Endothelial cell of umbilical vein (primary cell): Measurements from ENCODE around the gene TRAPPC2L. TPM values are rescaled to one million over a fixed set of nuclear protein-coding genes. Genes with fewer than 3 reads are reported as not detected.

Experiments used
- polyA plus RNA-seq, 4 experiments: library from polyadenylated mRNA; depleted of rRNA in 3 of 4; stranded (reverse) in 3 of 4; unstranded in 1 of 4; fragments of >200 nt; gene quantifications; 2 replicates each; pipeline versions ENCODE4 v1.2.1 to v1.2.3, GENCODE V29; 2011 to 2012; ENCODE audit warnings: missing spikeins in 1 of 4
- total RNA-seq: library from RNA; stranded (reverse); gene quantifications from 2 replicates; pipeline ENCODE4 v1.2.3, GENCODE V29; 2021

The TRAPPC2L gene
- total and polyA plus RNA-seq, 2 donors (not counting 3 experiments of a cell fraction or from before 2014, with no cell fraction given) = 61.9 to 131 TPM

Other genes with a start within 250 kb of the TRAPPC2L start
- gene IL17C, start 218.6 kb upstream of the TRAPPC2L start, total RNA-seq = not detected in 2 replicates
- 0.14 and 0.17 TPM in 2 replicates for gene IL17C, start 218.6 kb upstream of the TRAPPC2L start, polyA plus RNA-seq
- gene CYBA, start 206.1 kb upstream of the TRAPPC2L start, total RNA-seq = 37.0 and 45.8 TPM in 2 replicates
- gene CYBA, start 206.1 kb upstream of the TRAPPC2L start, polyA plus RNA-seq = 77.3 and 100 TPM in 2 replicates
- 117 and 142 TPM in 2 replicates for gene MVD, start 194.0 kb upstream of the TRAPPC2L start, total RNA-seq
- gene MVD, start 194.0 kb upstream of the TRAPPC2L start, polyA plus RNA-seq = 60.3 and 64.4 TPM in 2 replicates
- gene SNAI3, start 170.6 kb upstream of the TRAPPC2L start, total RNA-seq = 0.18 and 0.31 TPM in 2 replicates
- 0.30 and 0.38 TPM in 2 replicates for gene SNAI3, start 170.6 kb upstream of the TRAPPC2L start, polyA plus RNA-seq
- gene RNF166, start 150.7 kb upstream of the TRAPPC2L start, total RNA-seq = 38.8 and 41.8 TPM in 2 replicates
- 27.6 and 34.0 TPM in 2 replicates for gene RNF166, start 150.7 kb upstream of the TRAPPC2L start, polyA plus RNA-seq
- gene CTU2, start 150.6 kb upstream of the TRAPPC2L start, total RNA-seq = 33.7 and 37.5 TPM in 2 replicates
- gene CTU2, start 150.6 kb upstream of the TRAPPC2L start, polyA plus RNA-seq = 26.1 and 30.8 TPM in 2 replicates
- 306 and 322 TPM in 2 replicates for gene PIEZO1, start 71.9 kb upstream of the TRAPPC2L start, total RNA-seq
- gene PIEZO1, start 71.9 kb upstream of the TRAPPC2L start, polyA plus RNA-seq = 298 and 393 TPM in 2 replicates
- 26.5 and 30.6 TPM in 2 replicates for gene CDT1, start 53.3 kb upstream of the TRAPPC2L start, total RNA-seq
- gene CDT1, start 53.3 kb upstream of the TRAPPC2L start, polyA plus RNA-seq = 15.6 and 19.3 TPM in 2 replicates
- gene APRT, start 45.2 kb upstream of the TRAPPC2L start, total RNA-seq = 148 and 152 TPM in 2 replicates
- gene APRT, start 45.2 kb upstream of the TRAPPC2L start, polyA plus RNA-seq = 143 and 179 TPM in 2 replicates
- 32.5 and 40.2 TPM in 2 replicates for gene GALNS, start 180 bp upstream of the TRAPPC2L start, total RNA-seq
- gene GALNS, start 180 bp upstream of the TRAPPC2L start, polyA plus RNA-seq = 21.8 and 23.2 TPM in 2 replicates
- not detected in 2 replicates for gene PABPN1L, start 9.5 kb downstream of the TRAPPC2L start, total RNA-seq
- not detected in 2 replicates for gene PABPN1L, start 9.5 kb downstream of the TRAPPC2L start, polyA plus RNA-seq
- gene CBFA2T3, start 120.1 kb downstream of the TRAPPC2L start, total RNA-seq = not detected in 2 replicates
- not detected in 2 replicates for gene CBFA2T3, start 120.1 kb downstream of the TRAPPC2L start, polyA plus RNA-seq
- 32.7 and 33.2 TPM in 2 replicates for gene ACSF3, start 236.7 kb downstream of the TRAPPC2L start, total RNA-seq
- gene ACSF3, start 236.7 kb downstream of the TRAPPC2L start, polyA plus RNA-seq = 18.6 and 22.0 TPM in 2 replicates